ENCODE data around the gene PPP6R2. TPM values are rescaled to one million over a fixed set of nuclear protein-coding genes. Genes with fewer than 3 reads are reported as not detected.

The PPP6R2 gene
- total and polyA plus RNA-seq, 2 donors (not counting 3 experiments of a cell fraction or from before 2014, with no cell fraction given), result 38.6 to 54.6 TPM

GRCh38 chr22:50452649-50453048 lies 109.5 kb downstream of the PPP6R2 start:
- no peaks in the 10 kb centered on the region for H3K9me1 ChIP-seq (replicated peaks; ENCODE audit: control insufficient read depth, extremely low read depth, insufficient read depth, low read length)
- no peaks in the 10 kb centered on the region for H3K9me3 ChIP-seq (replicated peaks; ENCODE audit: control insufficient read depth, insufficient read depth, low read length)
- H4K20me1 ChIP-seq (replicated peaks; ENCODE audit: control insufficient read depth, extremely low read depth, insufficient read depth, low read length), result no peaks in the 10 kb centered on the region
- CTCF ChIA-PET, result interaction anchor here (0.8 to 1.6 kb wide), 3 partner anchors 9 to 73 kb away, joined by 3 read pairs; partner anchors contain the start of gene SCO2
- H3K4me3 ChIP-seq (replicated peaks in 1 of 3; ENCODE audit: insufficient read depth in 1 of 3, low read depth in 1 of 3, low read length in 3 of 3), result no peak overlapping the region
- no peak overlapping the region for H3K4me2 ChIP-seq (ENCODE audit: insufficient read depth, low read length)
- H2AFZ ChIP-seq (ENCODE audit: low read depth, low read length), result no peak overlapping the region
- TF ChIP-seq JUN (IDR thresholded peaks at IDR 0.05; ENCODE audit: borderline replicate concordance, insufficient read depth, insufficient read length, low read depth) (no peak), MYC (IDR thresholded peaks at IDR 0.05; ENCODE audit: low read depth, low read length) (no peak), GATA2 (IDR thresholded peaks at IDR 0.05; ENCODE audit: insufficient read depth, insufficient read length, low read depth, low read length) (no peak), CTCF (IDR thresholded peaks at IDR 0.05; ENCODE audit: extremely low read depth in 1 of 2, insufficient read depth in 1 of 2, low read depth in 1 of 2, low read length in 2 of 2) (no peak), FOS (IDR thresholded peaks at IDR 0.05; ENCODE audit: borderline replicate concordance, insufficient read depth, low read length) (no peak), POLR2A (IDR thresholded peaks at IDR 0.05; ENCODE audit: low read depth, low read length) (no peak), POLR2AphosphoS5 (IDR thresholded peaks at IDR 0.05; ENCODE audit: insufficient read depth, low read depth, low read length) (no peak)
- FAIRE-seq (no peak), DNase-seq (ENCODE audit: low read depth, low spot score) (no peak)
- H3K27ac ChIP-seq (ENCODE audit: insufficient read depth, low read depth, low read length), result no peak overlapping the region
- no peak overlapping the region for H3K9ac ChIP-seq (replicated peaks; ENCODE audit: extremely low read depth, insufficient read depth, low read length)
- dilution Hi-C loops (cut with MboI; ENCODE audit: extremely low pct_ligation_motif_present, low sequenced_read_pairs) (no loop called here), intact Hi-C loops (cut with micrococcal nuclease) (no loop called here)
- no TSS peak for BruUV-seq (replicated peaks)
- H3K27me3 ChIP-seq (ENCODE audit: control insufficient read depth in 2 of 2, insufficient read depth in 2 of 2, low read length in 2 of 2), result no peaks in the 10 kb centered on the region
- peaks cover 6 to 31% of the 10 kb centered on the region in 2 experiments for H3K36me3 ChIP-seq (ENCODE audit: control insufficient read depth in 2 of 2, extremely low read depth in 1 of 2, insufficient read depth in 2 of 2, low read length in 2 of 2)
- H3K79me2 ChIP-seq (ENCODE audit: control insufficient read depth, insufficient read depth, low read length), result no peaks in the 10 kb centered on the region
- H3K4me1 ChIP-seq (ENCODE audit: control insufficient read depth, extremely low read depth, insufficient read depth, low read length), result no peaks in the 10 kb centered on the region
- POLR2A ChIA-PET, result no interaction called here
